Raji (cell line): ENCODE results near the gene ITGA1.

Source experiments
- POLR2A ChIP-seq: IDR thresholded peaks from 2 replicates; pipeline ENCODE4 v1.6.1; 2011; ENCODE audit warnings: low read depth, low read length, control low read depth; ENCODE audit not compliant: insufficient read depth

ITGA1 gene

DNA sequence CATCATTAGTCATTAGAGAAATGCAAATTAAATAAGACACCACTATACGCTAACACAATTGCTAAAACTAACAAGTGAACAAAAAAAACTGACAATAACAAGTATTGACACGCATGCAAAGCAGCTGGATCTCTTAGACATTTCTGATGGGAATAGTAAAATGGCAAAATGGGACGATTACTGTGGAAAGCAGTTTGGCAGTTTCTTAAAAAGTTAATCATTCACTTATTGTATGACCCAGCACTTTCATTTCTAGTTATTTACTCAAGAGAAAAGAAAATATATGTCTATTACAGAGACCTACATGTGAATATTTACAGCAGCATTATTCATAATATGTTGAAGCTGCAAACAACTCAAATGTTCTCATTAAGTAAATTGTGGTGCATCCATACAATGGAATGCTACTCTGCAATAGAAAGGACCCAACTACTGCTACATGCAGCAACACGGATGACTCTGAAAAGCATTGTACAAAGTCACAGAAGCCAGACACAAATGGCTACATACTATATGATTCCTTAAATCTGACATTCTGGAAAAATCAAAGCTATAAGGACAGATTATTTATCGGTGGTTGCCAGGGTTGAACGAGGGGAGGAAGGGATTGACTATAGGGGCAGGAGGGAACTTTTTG, 104.6 kb downstream of the ITGA1 start:
- TF ChIP-seq POLR2A, result no peak

DNA sequence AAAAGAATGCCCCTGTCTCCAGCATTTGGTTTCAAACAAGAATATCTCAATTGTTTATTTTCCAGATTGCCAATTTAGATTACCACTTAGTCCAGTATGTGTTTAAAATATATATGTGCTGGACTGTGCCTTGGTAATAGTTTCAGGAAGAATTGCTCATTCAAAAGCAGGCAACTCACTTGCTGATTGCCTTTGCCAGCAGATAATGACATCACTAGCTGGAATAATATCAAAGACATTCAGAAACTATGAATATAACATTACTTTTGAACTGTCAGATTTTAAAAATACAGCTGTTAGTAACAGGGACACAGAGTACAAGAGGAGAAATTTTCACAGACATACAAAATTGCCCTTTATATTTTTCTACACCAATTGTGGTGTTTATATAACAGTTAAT, 105.4 kb downstream of the ITGA1 start:
- TF ChIP-seq POLR2A, result no peak

DNA sequence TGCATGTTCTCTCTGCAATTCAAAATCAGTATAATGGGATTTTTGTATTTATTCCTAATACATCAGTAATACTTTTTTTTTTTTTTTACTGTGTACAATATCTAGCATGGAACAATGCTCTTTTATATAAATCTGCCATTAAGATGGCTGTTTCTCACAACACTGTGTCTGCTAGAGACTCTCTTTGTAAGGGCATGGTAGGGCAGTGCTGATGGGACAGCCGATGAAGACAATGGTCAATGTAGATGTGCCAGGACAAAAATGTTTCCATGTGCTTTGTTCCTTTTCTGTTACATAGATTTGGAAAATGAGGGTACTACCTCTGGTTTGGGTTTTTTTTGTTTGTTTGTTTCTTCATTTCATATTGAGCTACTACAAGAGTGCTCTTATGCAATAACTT, 106.1 kb downstream of the ITGA1 start:
- no peak for TF ChIP-seq POLR2A

DNA sequence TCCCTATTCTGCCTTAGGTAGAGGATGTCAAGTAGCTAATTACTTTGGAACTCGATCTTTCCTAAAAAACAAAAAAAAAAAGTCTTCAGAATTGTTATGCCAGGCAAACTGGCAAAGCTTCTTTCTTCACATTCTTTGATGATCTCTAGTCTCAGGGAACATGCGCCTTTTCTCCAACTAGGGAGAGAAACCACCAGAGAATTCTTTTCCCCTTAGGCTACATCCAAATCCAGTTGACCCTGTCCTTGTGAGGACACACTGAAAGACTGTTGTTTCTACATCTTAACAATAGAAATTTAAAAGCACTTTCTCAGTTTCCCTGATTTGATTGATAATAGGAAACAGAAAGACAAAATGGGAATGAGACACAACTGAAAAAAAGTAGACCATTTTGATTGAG, 106.7 kb downstream of the ITGA1 start:
- TF ChIP-seq POLR2A, result no peak

DNA sequence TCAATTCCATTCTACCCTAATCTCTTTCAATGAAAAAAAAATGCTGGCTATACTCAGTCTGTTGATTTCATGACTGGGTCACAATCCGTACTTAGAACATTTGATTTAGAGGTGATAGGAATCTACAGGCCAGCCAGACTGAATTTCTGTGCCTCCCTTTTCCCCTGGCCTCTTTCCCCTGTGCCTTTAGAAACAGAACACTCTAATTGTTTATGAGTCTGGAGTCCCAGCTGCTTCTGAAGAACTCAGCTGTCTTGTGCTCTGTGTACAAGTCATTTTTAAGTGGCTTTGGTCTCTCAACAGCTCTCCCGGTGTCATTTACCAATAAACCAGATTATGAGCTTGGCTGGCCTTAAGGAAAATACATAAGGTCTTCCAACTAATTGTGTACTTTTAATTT, 107.4 kb downstream of the ITGA1 start:
- no peak for TF ChIP-seq POLR2A

DNA sequence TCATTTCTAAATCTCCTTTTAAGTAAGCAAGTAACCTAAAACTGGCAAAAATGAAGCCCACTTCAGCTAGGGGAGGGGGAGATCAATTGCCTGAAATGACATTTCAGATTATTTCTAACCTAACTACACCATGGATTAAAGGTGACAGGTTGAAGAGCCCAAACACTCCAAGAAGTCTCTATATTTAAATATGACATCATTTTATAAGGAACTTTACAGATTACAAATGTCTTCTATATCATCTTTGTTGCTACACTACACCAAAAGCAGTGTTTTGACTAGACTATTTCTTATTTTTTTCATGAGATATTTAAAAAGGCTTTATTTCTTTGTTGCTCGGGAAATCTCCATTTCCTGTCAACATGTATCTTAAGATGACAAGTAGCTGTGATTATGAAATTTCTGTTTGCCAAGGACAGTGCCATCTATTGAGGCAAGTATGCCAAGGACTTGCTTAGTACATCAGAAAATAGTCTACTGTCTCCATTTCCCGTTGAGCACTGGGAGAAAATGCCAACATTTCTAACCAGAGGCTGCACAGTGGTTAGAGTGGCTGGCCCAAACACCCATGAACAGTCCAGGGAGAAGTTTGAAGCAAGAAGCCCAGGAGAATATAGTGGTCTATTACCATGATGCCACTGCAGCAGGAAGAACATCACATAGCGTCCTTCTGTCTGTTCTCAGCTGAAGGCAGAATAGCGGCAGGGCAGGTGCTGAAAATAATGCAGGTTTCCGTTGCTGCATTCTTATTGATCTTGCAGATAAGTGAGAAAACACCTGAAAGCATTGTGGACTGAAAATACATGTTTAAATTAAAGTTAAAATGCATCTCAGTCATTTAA, 108.1 kb downstream of the ITGA1 start:
- TF ChIP-seq POLR2A, result no peak

DNA sequence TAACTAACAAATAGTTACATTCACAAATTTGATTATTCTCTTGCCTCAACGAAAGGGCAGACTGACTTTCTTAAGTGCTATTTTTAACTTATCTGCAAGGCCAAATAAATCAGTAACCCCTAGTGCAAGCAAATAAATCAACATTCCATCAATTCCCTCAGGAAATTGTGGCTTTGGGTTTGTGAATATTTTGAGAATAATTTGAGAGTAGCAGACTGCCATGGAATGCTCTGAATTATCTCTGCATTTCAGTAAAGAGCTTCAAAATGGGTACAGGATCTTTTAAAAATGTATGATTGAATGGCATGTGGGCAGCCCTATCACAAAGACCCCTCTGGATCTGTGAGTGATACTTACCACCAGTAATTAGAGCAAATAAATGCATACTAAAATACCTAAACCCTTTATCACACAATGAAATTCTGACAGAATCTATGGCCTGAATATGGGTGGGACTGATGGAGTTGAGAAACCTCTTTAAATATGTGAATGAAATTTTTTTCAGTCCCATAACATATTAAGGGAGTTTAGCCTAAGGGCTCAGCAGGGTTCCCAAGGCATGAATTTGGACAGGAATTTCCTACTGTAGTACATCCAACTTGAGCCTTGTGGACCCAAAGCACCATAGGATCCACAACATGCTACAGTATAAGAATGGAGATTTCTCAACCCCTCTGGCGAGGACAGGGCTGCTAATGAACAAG, 109.0 kb downstream of the ITGA1 start:
- TF ChIP-seq POLR2A, result no peak

DNA sequence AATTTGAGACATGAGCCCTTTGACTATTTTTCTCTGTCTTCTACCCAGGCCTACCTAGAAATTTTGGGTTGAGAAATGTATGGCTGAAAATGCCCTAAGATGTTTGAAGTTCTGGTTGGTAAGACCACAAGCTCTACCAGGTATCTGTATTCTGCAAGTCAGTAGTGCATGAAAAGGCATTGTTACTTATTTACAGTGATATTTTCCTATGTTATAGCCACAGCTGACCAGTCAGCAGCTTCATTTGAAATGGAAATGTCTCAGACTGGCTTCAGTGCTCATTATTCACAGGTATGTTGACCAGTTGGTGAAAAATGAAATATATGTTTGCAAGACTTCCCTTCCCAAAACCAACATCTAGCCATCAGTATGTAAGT, 109.5 kb downstream of the ITGA1 start:
- TF ChIP-seq POLR2A, result no peak

DNA sequence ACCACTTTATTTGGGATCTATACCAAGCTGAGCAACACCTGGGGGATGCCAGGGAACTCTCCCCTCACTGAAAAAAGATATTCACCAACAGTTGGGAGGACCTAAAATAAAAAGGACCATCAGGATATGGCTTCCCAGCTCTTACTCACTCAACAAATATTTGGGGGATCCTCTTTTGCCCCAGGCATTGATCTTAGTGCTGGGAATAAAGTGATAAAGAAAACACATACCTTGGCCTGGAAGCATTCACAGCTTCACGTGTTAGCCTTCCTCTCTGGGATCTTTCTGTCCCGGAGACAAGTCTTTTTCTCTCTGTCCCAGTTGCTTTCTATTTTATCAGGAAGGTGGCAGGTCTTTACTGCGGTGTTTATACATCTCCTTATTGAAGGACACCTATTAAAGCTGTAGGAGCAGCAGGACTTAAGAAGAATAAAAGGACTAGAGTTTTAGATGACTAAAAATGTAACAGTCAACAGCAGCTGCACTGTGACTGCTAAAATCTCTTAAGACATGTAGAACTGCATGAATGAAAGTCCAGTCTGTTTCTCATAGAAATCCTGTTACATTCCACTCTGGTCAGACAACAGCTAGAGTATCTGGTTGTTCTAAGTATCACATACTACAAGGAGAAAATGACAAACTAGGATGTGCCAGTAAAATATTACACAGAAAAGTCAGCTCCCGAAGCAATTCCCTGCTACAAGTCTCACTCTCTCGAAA, 111.4 kb downstream of the ITGA1 start:
- no peak for TF ChIP-seq POLR2A

DNA sequence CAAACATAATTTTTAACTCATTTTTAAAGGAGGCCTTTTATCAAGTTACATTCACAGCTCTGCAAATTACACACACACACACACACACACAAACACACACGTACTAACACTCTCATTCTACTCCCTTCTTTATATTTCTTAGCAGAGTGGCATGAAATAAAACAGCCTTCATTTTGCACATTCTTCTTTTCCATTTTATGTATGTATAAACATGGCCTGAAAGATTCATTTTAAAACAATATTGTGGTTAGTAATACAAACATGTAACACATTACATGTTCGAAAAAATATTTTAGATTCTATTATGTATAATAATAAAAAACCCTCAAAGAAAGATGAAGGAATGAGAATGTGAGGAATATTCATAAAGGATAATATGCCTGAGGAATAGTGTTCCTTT, 115.4 kb downstream of the ITGA1 start:
- no peak for TF ChIP-seq POLR2A

DNA sequence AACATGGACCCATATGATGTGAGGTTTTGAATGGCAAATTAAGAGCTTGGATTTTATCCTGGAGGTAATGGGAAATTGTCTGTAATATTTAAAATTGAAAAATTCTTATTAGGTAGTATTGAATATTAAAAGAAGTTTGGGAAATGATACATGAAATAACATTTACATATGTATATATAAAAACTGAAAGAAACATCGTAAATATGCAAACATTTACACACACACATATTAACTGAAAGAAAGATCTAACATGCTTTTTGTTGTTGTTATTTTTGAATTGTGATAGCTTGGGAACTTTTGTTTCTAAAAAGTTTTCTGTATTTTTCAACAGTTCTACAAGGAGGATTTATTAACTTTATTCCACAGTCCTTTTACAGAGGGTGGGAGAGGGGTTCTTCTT, 118.6 kb downstream of the ITGA1 start:
- no peak for TF ChIP-seq POLR2A

DNA sequence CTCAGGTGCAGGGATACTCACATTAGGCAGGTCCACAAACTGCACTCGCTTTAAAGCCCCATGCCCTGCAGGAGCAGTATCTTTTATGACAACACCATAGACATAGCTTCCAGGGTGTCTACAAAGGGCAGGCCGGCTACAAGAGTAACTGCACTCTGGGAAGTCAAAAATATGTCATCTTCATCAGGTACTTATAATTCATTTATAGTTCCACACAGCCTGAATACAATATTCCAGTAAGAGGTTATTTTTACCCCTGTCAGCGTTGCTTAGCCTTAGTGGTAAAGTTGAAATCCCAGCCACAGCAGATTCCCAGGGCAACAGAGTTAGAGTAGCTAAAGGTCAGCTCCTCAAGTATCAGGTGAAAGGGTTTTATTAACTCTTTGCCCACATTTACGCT, 119.1 kb downstream of the ITGA1 start:
- no peak for TF ChIP-seq POLR2A

DNA sequence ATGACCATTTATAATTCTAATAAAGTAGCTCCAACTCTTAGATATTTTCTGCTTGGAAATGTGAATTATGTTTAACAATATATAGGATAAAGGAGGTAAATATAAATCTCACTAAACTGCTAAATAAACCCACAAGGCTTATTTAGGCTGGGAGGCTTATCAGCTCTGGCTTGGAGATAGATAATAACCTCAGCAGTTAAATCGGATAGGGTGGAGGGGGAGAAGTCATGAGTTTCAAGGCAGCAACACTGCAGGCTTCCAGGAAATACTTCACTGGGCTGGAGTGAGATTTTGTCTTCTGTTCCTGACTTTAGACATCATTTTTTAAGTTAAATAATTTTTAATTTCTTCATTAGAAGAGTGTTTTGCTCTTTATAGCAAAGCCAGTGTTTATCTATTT, 121.5 kb downstream of the ITGA1 start:
- no peak for TF ChIP-seq POLR2A

DNA sequence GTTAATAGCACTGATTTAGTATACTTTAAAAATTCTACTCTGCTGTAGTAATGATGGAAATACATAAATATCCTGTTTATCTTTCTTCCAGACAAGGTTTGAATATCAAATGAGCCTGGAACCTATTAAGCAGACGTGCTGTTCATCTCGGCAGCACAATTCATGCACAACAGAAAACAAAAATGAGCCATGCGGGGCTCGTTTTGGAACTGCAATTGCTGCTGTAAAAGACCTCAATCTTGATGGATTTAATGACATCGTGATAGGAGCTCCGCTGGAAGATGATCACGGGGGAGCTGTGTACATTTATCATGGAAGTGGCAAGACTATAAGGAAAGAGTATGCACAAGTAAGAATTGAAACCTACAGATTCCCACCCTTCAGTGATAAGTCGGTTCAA, 122.4 kb downstream of the ITGA1 start:
- TF ChIP-seq POLR2A, result no peak

DNA sequence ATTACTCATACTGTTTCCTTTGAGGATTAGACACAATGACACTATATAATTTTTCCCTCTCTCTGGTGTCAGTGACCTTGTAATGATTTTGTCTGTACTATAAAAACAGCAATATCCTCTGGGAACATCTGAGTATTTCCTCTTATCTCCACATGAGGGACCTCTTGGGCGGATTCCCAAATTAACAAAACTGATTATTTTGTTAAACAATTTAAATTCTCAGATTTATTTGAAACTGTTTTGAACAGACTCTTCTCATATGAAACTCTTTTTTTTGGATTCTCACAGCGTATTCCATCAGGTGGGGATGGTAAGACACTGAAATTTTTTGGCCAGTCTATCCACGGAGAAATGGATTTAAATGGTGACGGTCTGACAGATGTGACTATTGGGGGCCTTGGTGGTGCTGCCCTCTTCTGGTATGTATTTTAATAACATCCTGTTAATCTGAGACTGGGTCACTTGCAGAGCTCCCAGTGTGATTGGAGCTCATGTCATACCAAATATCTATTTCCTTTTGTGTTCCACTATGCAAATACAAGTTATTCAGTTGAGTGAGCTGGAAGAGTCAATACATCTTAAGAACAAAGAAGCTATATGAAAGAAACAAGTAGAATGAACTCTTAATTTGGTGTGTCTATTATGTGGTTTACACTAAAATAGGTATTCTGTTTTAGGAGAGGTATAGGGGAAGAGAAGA, 127.6 kb downstream of the ITGA1 start:
- TF ChIP-seq POLR2A, result no peak

DNA sequence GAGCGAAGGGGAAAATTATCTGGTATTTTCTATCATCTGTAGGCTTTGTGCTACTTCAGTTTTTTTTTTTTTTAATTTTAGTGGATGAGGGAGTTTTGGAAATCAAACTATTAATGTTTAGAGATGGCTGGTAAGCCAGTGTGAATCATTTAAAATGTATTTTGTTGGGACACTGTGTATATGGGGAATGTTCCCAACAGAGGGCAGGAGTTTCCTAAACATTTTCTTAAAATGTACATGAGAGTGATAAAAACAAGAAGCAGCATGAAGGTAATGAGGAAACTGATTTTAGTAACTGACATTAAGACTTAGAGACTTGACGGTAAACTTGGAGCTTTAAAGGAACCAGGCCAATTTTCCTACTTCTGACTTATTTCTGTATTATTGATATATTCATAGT, 133.2 kb downstream of the ITGA1 start:
- TF ChIP-seq POLR2A, result no peak

DNA sequence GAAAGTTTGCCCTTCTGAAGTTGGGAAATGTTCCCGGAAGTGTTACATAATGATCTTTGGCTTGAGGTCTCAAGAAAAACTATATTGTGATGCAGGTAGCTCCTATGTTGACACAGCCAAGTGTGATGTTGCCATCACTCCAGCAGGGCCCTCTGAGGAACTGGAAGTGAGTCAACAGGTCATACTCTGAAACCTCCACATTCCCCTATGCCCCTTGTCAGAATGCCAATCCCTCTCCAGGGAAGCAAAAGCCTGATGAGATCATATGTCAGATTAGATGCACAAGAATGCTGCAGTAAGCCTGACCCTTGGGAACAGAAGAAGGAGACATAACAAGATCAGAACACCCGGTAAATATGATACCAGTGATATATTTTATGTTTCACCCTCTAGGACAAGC, 134.7 kb downstream of the ITGA1 start:
- TF ChIP-seq POLR2A, result no peak
